IPS-18a (cell line): ENCODE measurements around the gene STXBP3.

Experiments used
- H3K27ac ChIP-seq: one replicate; pipeline ENCODE4 v1.5.1; 2013; ENCODE audit warnings: low read length
- H3K27me3 ChIP-seq: one replicate; pipeline ENCODE4 v1.6.1; 2013; ENCODE audit warnings: mild to moderate bottlenecking, low read length; ENCODE audit not compliant: control insufficient read depth, insufficient read depth
- H3K36me3 ChIP-seq: one replicate; pipeline ENCODE4 v1.6.1; 2013; ENCODE audit warnings: low read depth, low read length; ENCODE audit not compliant: control insufficient read depth
- H3K4me1 ChIP-seq: one replicate; pipeline ENCODE4 v1.6.1; 2013; ENCODE audit warnings: low read depth, low read length; ENCODE audit not compliant: control insufficient read depth
- H3K4me3 ChIP-seq: one replicate; pipeline ENCODE4 v1.5.1; 2013; ENCODE audit warnings: low read length
- H3K9ac ChIP-seq: one replicate; pipeline ENCODE4 v1.6.1; 2013; ENCODE audit warnings: mild to moderate bottlenecking, low read length, moderate library complexity
- H3K9me3 ChIP-seq: one replicate; pipeline ENCODE4 v1.6.1; 2013; ENCODE audit warnings: low read depth, low read length; ENCODE audit not compliant: control insufficient read depth

STXBP3 gene

DNA sequence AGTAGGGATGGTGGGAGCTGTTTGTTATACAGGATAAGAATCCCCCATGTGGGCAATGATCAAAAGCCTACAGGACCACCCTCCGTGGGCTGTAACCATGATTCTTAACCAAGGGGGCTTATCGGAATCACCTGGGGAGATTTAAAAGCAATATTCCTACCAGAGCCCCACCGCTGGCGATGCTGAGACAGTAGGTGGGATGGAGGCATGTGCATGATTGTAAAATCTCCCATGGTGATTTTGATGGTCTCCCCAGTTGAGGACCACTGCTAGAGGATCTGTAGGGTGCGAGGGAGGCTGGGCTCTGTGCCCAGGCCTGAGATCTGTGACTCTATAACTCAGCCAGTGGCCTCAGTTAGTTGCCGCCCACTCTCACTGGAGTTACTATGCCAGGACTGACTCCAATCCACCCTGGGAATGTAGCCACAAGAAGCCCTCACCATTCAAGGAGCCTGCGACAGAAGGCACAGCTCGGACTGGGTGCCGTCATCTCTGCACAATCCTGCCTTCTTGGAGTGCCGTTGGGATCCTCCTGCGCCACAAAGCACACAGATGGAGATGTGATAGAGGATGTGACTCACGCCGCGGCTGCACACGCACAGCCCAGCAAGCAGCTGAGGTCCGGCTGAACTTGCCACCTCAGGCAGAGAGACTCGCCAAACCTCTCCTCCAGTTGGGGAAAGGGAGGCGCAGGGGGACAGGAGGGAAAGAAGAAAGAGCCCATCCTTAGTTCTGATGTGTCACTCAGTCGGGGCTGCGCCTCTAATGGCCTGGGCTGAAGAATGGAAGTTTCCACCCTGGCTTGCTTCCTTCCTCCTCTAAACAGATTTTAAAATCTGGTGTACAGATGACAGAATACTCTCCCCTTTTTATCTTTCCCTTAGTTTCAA is 83.9 kb downstream of the STXBP3 start:
- no peak overlapping the region for H3K27ac ChIP-seq

DNA sequence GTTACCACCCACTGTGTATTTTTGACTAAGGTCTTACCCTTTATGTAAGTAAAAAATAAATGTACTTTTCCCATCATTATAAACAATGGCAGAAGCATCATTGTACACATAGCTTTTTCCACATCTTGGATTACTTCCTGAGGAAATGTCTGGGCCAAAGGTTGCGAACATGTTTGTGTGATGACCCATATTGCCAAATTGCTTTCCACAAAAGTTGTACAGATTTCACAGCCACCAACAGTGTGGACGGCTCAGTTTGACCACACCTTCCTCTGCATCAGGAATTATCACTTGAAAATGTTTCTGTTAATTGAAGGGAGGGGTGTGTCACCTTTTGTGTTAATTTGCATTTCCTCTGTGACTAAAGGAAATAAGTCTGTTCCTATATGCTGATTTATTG is 84.8 kb downstream of the STXBP3 start:
- Histone ChIP-seq H3K36me3 (no peaks in the 10 kb centered on the region), H3K4me1 (peaks cover 4% of the 10 kb centered on the region), H3K4me3 (no peak overlapping the region), H3K27me3 (no peaks in the 10 kb centered on the region), H3K27ac (no peak overlapping the region), H3K9me3 (no peaks in the 10 kb centered on the region), H3K9ac (no peak overlapping the region)

More for the DNA sequence above, 83.9 kb downstream of the STXBP3 start:
- Histone ChIP-seq H3K4me3 (no peak overlapping the region), H3K27me3 (no peaks in the 10 kb centered on the region), H3K9ac (no peak overlapping the region), H3K9me3 (no peaks in the 10 kb centered on the region), H3K36me3 (no peaks in the 10 kb centered on the region), H3K4me1 (peaks cover 4% of the 10 kb centered on the region)

DNA sequence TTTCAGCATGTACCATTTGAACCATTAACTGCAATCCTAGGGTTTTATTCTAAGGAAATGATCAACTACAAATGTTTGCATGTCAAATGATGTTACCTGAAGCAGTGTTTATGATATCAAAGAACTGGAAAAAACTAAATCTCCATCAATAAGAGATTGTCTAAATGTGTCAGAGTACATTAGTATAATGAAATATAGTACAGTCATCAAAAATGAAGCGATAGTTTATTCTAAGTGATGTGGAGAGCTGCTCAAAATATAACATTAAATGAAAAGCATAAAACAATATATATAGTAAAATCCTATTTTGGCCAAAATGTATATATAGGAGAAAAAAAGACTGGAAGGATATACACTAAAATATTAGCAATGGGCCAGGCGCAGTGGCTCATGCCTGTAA is 86.5 kb downstream of the STXBP3 start:
- H3K4me1 ChIP-seq = peaks cover 4% of the 10 kb centered on the region
- H3K4me3 ChIP-seq = no peak overlapping the region
- H3K9ac ChIP-seq = no peak overlapping the region
- no peaks in the 10 kb centered on the region for H3K27me3 ChIP-seq
- no peaks in the 10 kb centered on the region for H3K9me3 ChIP-seq
- H3K27ac ChIP-seq = no peak overlapping the region
- no peaks in the 10 kb centered on the region for H3K36me3 ChIP-seq

DNA sequence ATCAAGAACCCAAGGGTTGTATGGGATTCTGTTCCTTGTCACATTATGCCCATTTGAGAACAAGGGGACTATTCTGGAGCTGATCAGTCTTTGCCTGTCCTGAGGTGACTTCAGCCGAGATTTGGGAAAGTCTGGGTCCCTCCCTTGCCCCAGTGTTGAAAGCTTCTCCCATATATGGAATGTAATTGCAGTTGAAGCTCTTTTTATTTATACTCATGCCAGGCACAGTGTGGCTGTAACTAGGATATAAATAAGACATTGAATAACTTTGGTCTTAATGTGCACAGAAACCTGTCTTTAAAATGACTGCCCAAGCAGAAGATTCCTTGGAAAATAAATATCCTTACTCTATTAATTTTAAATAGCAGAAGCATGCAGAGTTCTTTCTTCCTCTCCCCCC is 95.2 kb downstream of the STXBP3 start:
- Histone ChIP-seq H3K9ac (no peak overlapping the region), H3K27ac (no peak overlapping the region), H3K9me3 (no peaks in the 10 kb centered on the region), H3K27me3 (no peaks in the 10 kb centered on the region), H3K4me3 (no peak overlapping the region), H3K4me1 (peaks cover 18% of the 10 kb centered on the region), H3K36me3 (no peaks in the 10 kb centered on the region)

DNA sequence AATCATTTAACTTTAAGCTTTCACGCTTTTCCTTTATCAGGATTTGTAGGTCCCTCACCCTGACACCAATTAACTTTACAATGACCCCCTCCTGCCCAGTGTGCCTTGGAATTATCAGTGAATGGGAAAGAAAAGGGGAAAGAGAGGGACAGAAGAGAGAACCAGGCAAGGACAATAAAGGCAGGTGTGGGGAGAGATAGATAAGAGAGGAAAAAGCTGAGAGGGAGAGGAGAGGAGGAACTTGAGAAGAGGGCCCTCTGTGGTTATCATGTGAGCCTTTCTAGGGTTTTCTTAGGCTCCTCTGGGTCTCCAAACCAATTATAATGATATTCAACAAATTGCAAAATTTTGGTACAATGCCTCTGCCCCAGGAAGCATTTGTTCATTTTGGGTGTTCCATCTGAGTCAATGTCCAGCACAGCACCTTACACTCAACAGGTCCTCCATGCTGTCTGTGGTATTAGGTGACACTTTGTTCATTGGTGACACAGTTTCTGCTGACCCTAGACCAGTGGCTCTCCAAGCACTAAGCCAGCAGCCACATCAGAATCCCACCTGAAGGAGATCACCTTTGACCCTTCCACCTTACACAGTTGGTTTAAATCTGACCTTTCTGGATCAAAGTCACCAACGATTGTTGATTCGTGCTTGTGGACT is 96.2 kb downstream of the STXBP3 start:
- peaks cover 18% of the 10 kb centered on the region for H3K4me1 ChIP-seq
- no peak overlapping the region for H3K27ac ChIP-seq
- no peaks in the 10 kb centered on the region for H3K27me3 ChIP-seq
- H3K9ac ChIP-seq = no peak overlapping the region
- H3K9me3 ChIP-seq = no peaks in the 10 kb centered on the region
- H3K36me3 ChIP-seq = no peaks in the 10 kb centered on the region
- no peak overlapping the region for H3K4me3 ChIP-seq

DNA sequence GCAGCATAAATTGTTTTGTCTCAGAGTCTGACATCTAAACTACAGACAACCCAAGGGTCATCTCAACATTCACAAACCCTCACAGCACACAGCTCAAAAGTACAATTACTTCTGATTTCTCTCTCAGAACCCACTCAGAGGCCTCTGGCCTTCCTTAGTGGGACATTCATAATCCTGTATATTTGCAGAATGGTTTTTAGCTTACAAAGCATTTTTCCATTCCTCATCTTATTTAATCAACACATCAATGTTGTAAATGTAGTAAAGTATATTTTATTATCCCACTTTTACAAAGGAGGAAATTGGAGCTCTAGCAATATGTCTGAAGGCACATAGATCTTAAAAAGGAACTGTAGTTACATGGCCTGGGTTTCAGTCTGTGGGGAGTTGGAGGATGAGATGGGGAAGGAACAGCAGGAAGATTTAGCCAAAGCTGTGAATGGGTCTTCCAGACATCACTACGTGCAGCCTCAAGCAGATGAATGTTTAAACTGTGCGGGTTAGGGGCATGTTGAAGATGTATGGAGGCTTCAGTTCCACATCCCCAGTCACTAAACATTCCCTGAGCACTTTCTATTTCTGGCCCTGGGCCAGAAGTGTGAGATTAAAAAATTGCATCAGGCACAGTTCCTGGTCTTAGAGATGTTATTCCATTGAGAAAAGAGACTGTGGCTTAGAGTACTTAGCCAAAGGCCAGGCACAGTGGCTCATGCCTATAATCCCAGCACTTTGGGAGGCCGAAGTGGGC is 97.1 kb downstream of the STXBP3 start:
- Histone ChIP-seq H3K9me3 (no peaks in the 10 kb centered on the region), H3K4me1 (peaks cover 18% of the 10 kb centered on the region), H3K4me3 (no peak overlapping the region), H3K9ac (no peak overlapping the region), H3K27ac (no peak overlapping the region), H3K27me3 (no peaks in the 10 kb centered on the region), H3K36me3 (no peaks in the 10 kb centered on the region)

DNA sequence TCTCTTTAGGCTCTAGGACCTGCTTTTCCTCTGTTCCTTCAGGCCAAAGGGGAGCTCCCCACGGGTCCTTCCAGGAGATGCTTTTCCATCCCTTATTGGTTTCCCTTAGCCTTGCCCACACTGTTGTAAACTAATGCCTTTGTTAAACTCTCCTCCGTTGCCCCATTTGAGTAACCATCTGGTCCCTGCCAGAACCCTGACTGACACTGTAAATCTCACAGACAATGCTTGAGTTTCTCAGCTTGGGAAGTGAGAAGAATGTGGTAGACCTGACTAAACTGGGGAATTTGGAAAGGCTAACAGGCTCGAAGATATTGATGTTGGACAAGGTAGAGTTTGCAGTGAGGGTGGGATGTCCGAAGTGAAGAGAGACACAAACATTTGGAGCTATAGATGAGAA is 99.0 kb downstream of the STXBP3 start:
- no peaks in the 10 kb centered on the region for H3K27me3 ChIP-seq
- H3K27ac ChIP-seq = no peak overlapping the region
- H3K4me1 ChIP-seq = peaks cover 18% of the 10 kb centered on the region

DNA sequence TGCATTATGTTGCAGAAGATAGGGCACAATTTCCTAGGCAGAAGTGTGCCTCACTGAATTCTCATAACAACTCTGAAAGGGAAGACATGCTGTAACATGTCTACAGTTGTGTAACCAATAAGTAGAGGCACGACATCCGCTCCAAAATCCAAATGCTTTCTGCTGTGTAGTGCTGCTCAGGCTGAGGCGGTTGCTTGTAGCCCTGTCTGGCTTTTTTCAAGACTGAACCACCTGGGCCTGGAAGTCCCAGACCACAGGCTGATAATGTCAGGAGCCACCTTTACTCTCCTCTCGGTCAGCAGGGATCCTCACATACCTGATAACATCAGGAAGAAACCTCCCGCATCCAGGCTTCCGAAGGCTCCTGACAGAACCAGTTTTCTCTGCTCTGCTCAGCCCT is 99.5 kb downstream of the STXBP3 start:
- no peak overlapping the region for H3K9ac ChIP-seq
- peaks cover 18% of the 10 kb centered on the region for H3K4me1 ChIP-seq
- no peak overlapping the region for H3K4me3 ChIP-seq
- H3K27me3 ChIP-seq = no peaks in the 10 kb centered on the region
- H3K27ac ChIP-seq = no peak overlapping the region
- H3K36me3 ChIP-seq = no peaks in the 10 kb centered on the region
- H3K9me3 ChIP-seq = no peaks in the 10 kb centered on the region

More for the DNA sequence above, 99.0 kb downstream of the STXBP3 start:
- Histone ChIP-seq H3K36me3 (no peaks in the 10 kb centered on the region), H3K4me3 (no peak overlapping the region), H3K9me3 (no peaks in the 10 kb centered on the region), H3K9ac (no peak overlapping the region)

DNA sequence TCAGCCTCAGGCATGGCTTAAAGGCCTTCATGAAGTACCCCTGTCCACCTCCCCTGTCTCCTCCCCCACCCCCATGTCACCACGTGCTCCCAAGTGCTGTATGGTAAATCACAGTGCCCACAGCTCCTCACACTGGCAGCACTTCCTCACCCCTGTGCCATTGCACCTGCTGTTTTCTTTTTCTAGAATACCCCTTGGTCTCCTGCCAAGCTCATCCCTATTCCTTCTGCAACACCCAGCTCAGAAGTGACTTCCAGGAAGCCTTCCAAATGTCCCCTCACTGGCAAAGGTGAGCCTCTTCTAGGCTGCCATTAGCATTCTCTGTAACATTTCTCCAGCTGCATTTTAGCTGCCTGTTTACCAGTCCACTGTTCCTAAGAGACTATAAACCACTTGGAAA is 101.0 kb downstream of the STXBP3 start:
- Histone ChIP-seq H3K36me3 (no peaks in the 10 kb centered on the region), H3K27ac (no peak overlapping the region), H3K4me1 (peaks cover 5% of the 10 kb centered on the region), H3K27me3 (no peaks in the 10 kb centered on the region), H3K9ac (no peak overlapping the region), H3K4me3 (no peak overlapping the region), H3K9me3 (no peaks in the 10 kb centered on the region)

DNA sequence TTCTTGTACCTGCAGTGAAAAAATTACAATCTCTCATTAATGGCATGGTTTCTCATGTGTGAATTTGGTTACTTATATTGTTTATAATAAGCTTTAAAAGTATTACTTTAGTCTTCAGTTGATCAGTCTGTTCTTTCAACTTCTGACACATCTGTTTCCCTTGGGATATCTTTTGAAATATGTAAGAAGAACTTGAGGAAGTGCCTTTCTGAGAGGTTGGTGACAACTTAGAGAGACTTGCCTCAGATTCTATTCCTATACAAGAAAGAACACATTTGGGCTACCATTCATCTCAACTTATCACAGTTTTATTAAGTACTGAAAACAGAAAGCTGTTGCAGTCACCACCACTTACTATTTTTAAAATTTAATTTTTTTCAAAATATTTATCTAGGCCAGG is 102.3 kb downstream of the STXBP3 start:
- H3K9me3 ChIP-seq = no peaks in the 10 kb centered on the region
- no peak overlapping the region for H3K9ac ChIP-seq
- H3K4me1 ChIP-seq = no peaks in the 10 kb centered on the region
- no peak overlapping the region for H3K4me3 ChIP-seq
- no peaks in the 10 kb centered on the region for H3K36me3 ChIP-seq
- H3K27ac ChIP-seq = no peak overlapping the region
- no peaks in the 10 kb centered on the region for H3K27me3 ChIP-seq

DNA sequence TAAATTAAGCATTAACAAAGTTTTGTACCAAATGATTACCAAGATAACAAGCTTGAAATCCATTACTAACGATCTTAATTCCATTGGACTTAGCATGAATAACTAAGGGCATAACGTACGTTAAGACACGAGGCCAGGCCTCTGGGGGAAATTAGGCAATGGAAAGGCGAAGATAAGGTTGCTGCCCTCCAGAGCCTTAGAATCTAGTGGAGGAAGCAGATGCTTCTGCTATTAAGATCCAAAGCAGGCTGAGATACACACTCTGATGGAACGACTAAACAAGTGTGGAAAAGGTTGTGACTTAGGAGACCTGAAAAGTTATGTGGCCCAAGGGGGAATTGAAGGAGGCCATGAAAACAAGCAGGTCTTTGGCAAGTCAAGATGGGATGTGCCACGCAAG is 104.5 kb downstream of the STXBP3 start:
- peaks cover 4% of the 10 kb centered on the region for H3K4me1 ChIP-seq
- H3K9me3 ChIP-seq = no peaks in the 10 kb centered on the region
- H3K36me3 ChIP-seq = no peaks in the 10 kb centered on the region
- H3K9ac ChIP-seq = no peak overlapping the region
- no peaks in the 10 kb centered on the region for H3K27me3 ChIP-seq
- no peak overlapping the region for H3K4me3 ChIP-seq
- no peak overlapping the region for H3K27ac ChIP-seq
